NOMO-1 treated with dmso at 0.1 percent for 144 hours (cell line): ENCODE data around the gene WSB1.
"Not testable (repeated sequence)": the region's sequence is repeated elsewhere in the genome, so short reads cannot be mapped to it uniquely, and the experiment has no call there.

Experiments used
- DNase-seq: peaks from one replicate; lab custom pipeline; 2025; ENCODE audit not compliant: unreplicated experiment; lab: John Stamatoyannopoulos, UW

WSB1 gene

GRCh38 chr17:27313301-27313700 is 19.4 kb downstream of the WSB1 start:
- no peak for DNase-seq

GRCh38 chr17:27315322-27315721 is 21.4 kb downstream of the WSB1 start:
- no peak for DNase-seq

DNA sequence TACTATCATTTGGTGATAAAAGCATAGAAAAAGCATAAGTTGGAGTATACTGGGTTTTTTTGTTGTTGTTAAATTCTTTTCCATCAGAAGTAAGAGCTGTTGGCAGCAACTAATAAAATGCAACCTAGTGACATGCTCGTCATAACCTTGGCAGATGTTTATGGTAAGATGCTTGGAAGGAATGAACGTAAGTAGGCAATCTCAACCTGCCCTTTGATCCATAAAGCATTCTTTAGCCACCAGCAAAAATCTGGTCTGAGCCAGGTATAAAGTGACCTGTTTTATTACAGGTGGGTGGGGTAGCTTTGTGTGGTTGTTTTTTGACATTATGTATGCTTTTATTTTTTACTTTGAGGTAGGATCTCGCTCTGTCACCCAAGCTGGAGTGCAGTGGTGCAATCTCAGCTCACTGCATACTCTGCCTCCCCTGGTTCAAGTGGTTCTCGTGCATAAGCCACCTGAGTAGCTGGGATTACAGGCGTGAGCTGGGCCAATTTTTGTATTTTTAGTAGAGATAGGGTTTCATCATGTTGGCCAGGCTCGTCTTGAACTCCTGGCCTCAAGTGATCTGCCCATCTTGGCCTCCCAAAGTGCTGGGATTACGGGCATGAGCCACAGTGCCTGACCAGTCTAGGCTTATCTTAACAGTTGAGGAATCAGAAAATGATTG is 22.0 kb downstream of the WSB1 start:
- no peak for DNase-seq

DNA sequence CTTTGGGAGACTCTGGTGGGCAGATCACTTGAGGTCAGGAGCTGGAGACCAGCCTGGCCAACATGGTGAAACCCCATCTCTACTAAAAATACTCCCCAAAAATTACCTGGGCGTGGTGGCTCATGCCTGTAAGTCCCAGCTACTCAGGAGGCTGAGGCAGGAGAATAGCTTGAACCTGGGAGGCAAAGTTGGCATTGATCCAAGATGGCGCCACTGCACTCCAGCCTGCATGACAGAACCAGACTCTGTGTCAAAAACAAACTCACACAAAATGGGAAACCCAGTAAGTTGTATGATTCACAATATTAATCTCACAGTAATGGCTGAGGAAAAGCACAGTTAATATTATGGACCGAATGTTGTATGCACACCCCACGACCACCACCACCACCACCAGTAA is 24.3 kb downstream of the WSB1 start:
- DNase-seq: no peak

- DNase-seq: no peak
These were observed 24.7 kb downstream of the WSB1 start for GRCh38 chr17:27318633-27319032.

DNA sequence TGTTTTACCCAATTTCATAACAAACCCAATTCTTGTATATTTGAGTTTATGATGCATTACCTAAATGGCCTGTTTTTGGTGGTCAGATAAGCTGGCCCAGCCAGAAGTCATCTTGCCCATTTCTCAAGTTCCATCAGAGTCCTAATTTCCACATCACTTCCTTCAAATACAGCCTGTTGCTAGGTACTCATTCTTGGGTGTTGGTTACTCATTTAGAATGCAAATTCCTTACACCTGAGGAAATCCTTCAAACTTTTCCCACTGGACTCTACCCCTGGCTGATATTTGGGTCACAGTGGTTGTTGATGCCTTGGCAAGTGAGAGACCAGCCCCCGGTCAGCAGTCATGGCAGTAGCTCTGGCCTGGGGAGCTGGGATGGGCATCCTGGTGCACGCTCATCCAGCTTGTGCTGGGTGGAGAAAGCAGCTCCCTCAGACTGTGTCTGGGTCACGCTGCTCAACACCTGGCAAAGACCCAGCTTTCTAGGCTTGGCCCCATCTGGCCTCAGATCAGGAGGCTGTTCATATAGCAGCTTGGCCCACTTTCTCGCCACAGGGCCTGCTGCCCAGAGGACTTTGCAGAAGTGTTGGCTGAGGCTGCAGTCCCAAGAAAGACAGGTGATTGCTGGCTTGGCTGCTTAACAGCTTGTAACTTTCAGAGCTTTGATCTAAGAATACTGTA is 25.8 kb downstream of the WSB1 start:
- no peak for DNase-seq

DNA sequence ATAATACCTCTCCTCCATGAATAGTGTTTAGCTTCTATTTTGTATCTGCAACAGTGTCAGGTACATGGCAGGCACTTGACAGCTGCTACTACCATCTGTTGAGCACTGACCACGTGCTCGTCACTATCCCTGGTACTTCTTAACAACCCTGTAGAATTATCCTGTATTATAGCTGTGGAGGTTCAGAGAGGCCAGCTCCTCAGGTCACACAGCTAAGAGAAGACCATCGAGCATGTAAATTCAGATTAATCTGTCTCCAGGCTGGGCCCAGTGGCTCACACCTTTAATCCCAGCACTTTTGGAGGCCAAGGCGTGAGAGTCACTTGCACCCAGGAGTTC is 26.3 kb downstream of the WSB1 start:
- no peak for DNase-seq

DNA sequence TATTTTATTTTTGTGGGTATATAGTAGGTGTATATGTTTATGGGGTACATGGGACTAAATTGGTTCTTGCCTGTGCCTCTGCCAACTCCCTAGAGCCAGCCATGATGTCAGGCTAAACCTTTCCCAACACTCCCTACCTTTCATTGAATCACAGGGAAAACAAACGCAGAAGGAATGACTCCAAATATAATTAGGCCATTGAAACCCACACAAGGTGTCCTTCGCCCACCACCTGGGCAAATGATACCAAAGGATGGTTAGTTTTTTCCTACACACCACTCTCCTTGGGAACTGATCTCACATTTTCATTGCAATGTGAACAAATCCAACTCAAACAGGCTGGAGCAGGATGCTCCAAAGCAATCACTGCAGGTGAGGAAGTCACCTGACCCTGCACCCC is 27.5 kb downstream of the WSB1 start:
- DNase-seq: no peak

DNA sequence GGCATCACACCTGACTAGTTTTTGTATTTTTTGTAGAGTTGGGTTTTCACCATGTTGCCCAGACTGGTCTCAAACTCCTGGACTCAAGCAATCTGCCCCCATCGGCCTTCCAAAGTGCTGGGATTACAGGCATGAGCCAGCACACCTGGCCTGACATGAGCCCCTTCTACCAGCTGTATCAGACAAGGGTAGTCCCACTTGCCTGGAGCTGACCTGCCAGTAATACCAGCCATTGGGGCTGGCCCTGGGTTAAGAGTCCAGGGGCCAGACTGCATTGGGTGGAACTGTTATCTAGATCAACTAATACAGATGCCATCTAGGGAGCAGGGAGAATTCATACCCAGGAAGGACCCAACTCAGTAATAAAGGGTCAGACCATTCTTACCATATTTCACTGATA is 28.1 kb downstream of the WSB1 start:
- no peak for DNase-seq

DNA sequence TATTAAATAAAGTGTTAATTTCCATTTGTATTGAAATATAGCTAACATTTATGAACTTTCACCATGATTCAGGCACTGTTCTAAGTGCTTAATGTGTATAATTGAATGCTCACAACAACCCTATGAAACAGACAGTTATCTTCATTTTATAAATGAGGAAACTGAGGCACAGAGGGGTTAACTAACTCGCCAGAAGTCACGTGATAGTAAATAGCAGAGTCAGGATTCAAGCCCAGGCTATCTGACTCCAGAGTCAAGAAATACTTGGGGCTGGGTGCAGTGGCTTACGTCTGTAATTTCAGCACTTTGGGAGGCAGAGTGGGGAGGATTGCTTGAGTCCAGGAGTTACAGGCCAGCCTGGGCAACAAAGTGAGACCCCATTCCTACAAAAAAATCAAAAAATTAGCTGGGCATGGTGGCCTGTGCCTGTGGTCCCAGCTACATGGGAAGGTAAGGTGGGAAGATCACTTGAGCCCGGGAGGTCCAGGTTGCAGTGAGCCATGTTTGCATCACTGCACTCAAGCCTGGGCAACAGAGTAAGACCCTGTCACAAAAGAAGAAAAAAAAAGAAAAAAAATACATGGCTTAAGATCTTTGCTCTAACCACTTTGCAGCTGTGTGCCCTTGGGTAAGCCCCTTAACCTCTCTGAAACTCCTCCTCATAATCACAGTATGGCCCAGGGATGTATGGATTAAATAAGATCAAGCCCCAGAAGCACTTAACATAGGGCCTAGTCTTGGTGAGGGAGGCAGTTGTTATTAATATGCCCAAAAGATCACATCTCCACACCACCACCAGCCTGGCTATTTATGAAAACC is 29.0 kb downstream of the WSB1 start:
- DNase-seq: no peak

DNA sequence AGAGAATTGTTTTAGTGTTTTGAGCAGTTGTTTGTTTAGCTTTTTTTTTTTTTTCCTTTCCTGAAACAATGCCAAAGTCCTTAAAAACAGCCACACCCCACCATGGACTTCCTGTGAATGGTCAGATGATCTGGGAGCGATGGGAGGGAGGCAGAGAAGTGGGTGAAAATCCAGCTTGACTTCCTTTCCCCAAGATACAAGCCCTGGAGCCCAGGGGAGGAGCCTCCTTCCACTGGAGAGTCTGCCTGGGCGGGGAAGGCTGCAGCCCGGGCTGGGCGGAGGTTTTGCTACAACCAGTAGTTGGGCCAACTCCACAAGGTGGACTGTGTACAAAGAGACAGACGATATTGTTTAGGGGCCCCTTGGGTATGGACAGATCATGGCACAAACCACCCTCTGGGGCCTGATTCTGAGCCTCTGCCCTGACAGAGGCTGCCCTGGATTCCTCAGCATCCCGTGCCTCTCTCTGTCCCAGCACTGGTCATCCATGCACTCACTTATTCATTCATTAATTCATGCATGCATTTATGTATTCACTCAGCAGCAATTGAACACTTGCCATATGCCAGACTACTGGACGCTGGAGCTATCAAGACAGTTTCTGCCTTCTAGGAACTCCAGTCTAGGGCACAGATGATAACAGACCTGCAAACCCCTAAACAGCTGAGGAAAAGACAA is 29.8 kb downstream of the WSB1 start:
- no peak for DNase-seq

- no peak for DNase-seq
These were observed 30.9 kb downstream of the WSB1 start for GRCh38 chr17:27324771-27325339.

GRCh38 chr17:27326051-27326450 is 32.1 kb downstream of the WSB1 start:
- no peak for DNase-seq

GRCh38 chr17:27326585-27326984 is 32.7 kb downstream of the WSB1 start:
- DNase-seq: no peak

DNA sequence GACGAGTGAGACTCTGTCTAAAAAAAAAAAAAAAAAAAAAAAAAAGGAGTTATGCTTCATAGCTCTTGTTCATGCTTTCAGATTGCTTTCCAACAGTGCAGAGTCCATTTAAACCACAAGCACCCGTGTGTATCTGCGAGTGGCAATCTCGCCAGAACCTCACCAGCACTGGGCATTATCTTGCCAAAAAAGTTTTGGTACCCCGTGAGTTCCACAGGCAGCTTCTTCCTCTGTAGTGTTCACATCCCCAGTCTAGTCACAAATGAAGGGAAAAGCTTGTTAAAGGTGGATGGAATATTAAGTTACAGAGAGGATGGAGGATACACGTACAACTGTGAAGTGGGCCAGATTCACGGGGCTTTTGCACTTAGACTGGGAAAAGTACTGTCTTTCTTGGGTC is 33.5 kb downstream of the WSB1 start:
- no peak for DNase-seq

DNA sequence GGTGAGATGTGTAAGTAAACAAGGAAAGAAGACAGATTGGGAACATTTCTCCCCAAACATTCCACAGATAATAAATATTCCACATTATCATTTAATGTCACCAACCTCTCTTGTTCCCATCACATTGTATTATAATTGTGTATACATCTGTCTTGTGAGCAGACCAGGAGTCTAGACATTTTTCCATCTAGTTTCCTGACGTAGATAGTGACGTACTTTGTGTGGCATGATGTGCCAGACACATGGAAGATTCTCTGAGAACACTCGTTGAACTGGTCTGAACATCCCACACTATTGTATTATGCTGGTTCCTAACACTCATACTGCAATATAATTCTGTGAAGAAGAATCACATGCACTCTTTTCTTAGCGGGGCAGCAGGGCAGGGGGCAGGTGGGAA is 34.0 kb downstream of the WSB1 start:
- no peak for DNase-seq

DNA sequence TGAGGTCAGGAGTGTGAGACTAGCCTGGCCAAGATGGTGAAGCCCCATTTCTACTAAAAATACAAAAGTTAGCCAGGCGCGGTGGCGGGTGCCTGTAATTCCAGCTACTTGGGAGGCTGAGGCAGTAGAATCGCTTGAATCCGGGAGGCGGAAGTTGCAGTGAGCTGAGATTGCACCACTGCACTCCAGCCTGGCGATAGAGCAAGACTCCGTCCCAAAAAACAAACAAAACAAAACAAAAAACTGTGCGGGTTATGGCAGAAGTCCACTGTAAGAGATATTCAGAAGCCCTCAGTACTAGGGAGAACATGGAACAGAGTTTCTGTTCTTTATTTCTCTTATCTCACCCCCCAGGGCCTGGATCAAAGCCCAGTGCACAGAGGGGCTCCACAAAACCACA is 34.8 kb downstream of the WSB1 start:
- DNase-seq: not testable (repeated sequence)

GRCh38 chr17:27329146-27329805 is 35.4 kb downstream of the WSB1 start:
- no peak for DNase-seq

DNA sequence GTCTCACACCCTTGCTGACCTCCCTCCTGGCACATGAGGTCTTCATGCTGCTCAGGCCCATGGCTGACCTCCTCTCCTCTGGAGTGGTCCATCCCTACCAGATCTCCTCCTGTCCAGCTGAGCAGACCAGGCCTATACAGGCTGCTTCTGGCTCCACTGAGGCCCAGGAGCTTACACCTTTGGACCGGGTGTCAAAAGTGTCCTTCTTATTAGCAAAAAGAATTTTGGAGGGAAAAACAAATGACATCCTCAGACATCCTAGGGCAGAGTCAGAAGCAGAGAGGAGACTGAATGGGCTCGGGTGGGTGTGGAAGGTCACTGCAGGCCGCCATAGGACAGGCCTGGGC is 38.1 kb downstream of the WSB1 start:
- no peak for DNase-seq

GRCh38 chr17:27332485-27333409 is 38.8 kb downstream of the WSB1 start:
- DNase-seq: peak; percentile 97
